Measurements from ENCODE around the gene SDHC. TPM values are rescaled to one million over a fixed set of nuclear protein-coding genes. Genes with fewer than 3 reads are reported as not detected.

The SDHC gene
- total and polyA plus RNA-seq, 5 donors: 167 to 275 (median 242) TPM

- Histone ChIP-seq H3K4me1 (ENCODE audit: control insufficient read depth, insufficient read depth, low read length) (peaks cover 2% of the 10 kb centered on the region), H3K27ac (ENCODE audit: low read length) (no peak overlapping the region), H3K9me3 (ENCODE audit: control insufficient read depth, low read length) (no peaks in the 10 kb centered on the region), H3K27me3 (ENCODE audit: control insufficient read depth, insufficient read depth) (no peaks in the 10 kb centered on the region), H3K4me3 (ENCODE audit: low read length) (no peak overlapping the region)
- intact Hi-C loops (cut with DNase I): no loop called here
- DNase-seq (no peak), ATAC-seq (no peak)
- WGBS: 97% methylated on average over 8 of the region's 8 CpGs
Observed at GRCh38 chr1:161357073-161357472, 42.9 kb downstream of the SDHC start.

- Histone ChIP-seq H3K27me3 (ENCODE audit: control insufficient read depth, insufficient read depth) (no peaks in the 10 kb centered on the region), H3K9me3 (ENCODE audit: control insufficient read depth, low read length) (no peaks in the 10 kb centered on the region), H3K27ac (ENCODE audit: low read length) (peak overlapping the region; percentile 27), H3K4me1 (ENCODE audit: control insufficient read depth, insufficient read depth, low read length) (peaks cover 2% of the 10 kb centered on the region), H3K4me3 (ENCODE audit: low read length) (no peak overlapping the region)
- ATAC-seq (peak; percentile 36 to 49), DNase-seq (no peak)
- intact Hi-C loops (cut with DNase I): no loop called here
Observed at GRCh38 chr1:161359291-161359690, 45.1 kb downstream of the SDHC start.

GRCh38 chr1:161364332-161364731 lies 50.2 kb downstream of the SDHC start:
- no peaks in the 10 kb centered on the region for H3K9me3 ChIP-seq (ENCODE audit: control insufficient read depth, low read length)
- no peak overlapping the region for H3K27ac ChIP-seq (ENCODE audit: low read length)
- H3K4me3 ChIP-seq (ENCODE audit: low read length): no peak overlapping the region
- ATAC-seq: no peak
- DNase-seq: no peak
- H3K4me1 ChIP-seq (ENCODE audit: control insufficient read depth, insufficient read depth, low read length): peaks cover 2% of the 10 kb centered on the region
- intact Hi-C loops (cut with DNase I): no loop called here
- H3K27me3 ChIP-seq (ENCODE audit: control insufficient read depth, insufficient read depth): no peaks in the 10 kb centered on the region

GRCh38 chr1:161365207-161365606 lies 51.0 kb downstream of the SDHC start:
- DNase-seq (no peak), ATAC-seq (no peak)
- Histone ChIP-seq H3K27me3 (ENCODE audit: control insufficient read depth, insufficient read depth) (no peaks in the 10 kb centered on the region), H3K9me3 (ENCODE audit: control insufficient read depth, low read length) (no peaks in the 10 kb centered on the region), H3K27ac (ENCODE audit: low read length) (no peak overlapping the region), H3K4me1 (ENCODE audit: control insufficient read depth, insufficient read depth, low read length) (no peaks in the 10 kb centered on the region), H3K4me3 (ENCODE audit: low read length) (no peak overlapping the region)
- intact Hi-C loops (cut with DNase I): no loop called here

GRCh38 chr1:161367684-161368400 lies 53.7 kb downstream of the SDHC start, which contains the start of gene CFAP126:
CFAP126 (minus strand) TSS chr1:161367876; CDS start chr1:161367868, 8 bp downstream.
- WGBS: 24% methylated on average over 6 of the region's 6 CpGs
- Histone ChIP-seq H3K27me3 (ENCODE audit: control insufficient read depth, insufficient read depth) (no peaks in the 10 kb centered on the region), H3K4me1 (ENCODE audit: control insufficient read depth, insufficient read depth, low read length) (no peaks in the 10 kb centered on the region), H3K9me3 (ENCODE audit: control insufficient read depth, low read length) (no peaks in the 10 kb centered on the region), H3K27ac (ENCODE audit: low read length) (no peak within 1 kb of the TSS), H3K4me3 (ENCODE audit: low read length) (no peak within 1 kb of the TSS)
- intact Hi-C loops (cut with DNase I): no loop called here
- DNase-seq (peak; percentile 69 to 84 (median 82)), ATAC-seq (peak; percentile 95)

- Histone ChIP-seq H3K4me1 (ENCODE audit: control insufficient read depth, insufficient read depth, low read length) (no peaks in the 10 kb centered on the region), H3K27ac (ENCODE audit: low read length) (no peak overlapping the region), H3K9me3 (ENCODE audit: control insufficient read depth, low read length) (no peaks in the 10 kb centered on the region), H3K4me3 (ENCODE audit: low read length) (no peak overlapping the region), H3K27me3 (ENCODE audit: control insufficient read depth, insufficient read depth) (no peaks in the 10 kb centered on the region)
- intact Hi-C loops (cut with DNase I): no loop called here
- DNase-seq (no peak), ATAC-seq (no peak)
Observed at GRCh38 chr1:161373442-161373841, 59.3 kb downstream of the SDHC start.

GRCh38 chr1:161374373-161374772 lies 60.2 kb downstream of the SDHC start:
- H3K9me3 ChIP-seq (ENCODE audit: control insufficient read depth, low read length): no peaks in the 10 kb centered on the region
- no peaks in the 10 kb centered on the region for H3K4me1 ChIP-seq (ENCODE audit: control insufficient read depth, insufficient read depth, low read length)
- ATAC-seq: no peak
- WGBS: 45% methylated on average over 2 of the region's 2 CpGs
- intact Hi-C loops (cut with DNase I): no loop called here
- no peak overlapping the region for H3K27ac ChIP-seq (ENCODE audit: low read length)
- DNase-seq: no peak
- no peak overlapping the region for H3K4me3 ChIP-seq (ENCODE audit: low read length)
- H3K27me3 ChIP-seq (ENCODE audit: control insufficient read depth, insufficient read depth): no peaks in the 10 kb centered on the region

GRCh38 chr1:161378014-161378413 lies 63.8 kb downstream of the SDHC start:
- no peak overlapping the region for H3K27ac ChIP-seq (ENCODE audit: low read length)
- no peak overlapping the region for H3K4me3 ChIP-seq (ENCODE audit: low read length)
- WGBS: 87% methylated on average over 5 of the region's 5 CpGs
- H3K4me1 ChIP-seq (ENCODE audit: control insufficient read depth, insufficient read depth, low read length): no peaks in the 10 kb centered on the region
- DNase-seq (no peak), ATAC-seq (no peak)
- intact Hi-C loops (cut with DNase I): no loop called here
- no peaks in the 10 kb centered on the region for H3K27me3 ChIP-seq (ENCODE audit: control insufficient read depth, insufficient read depth)
- no peaks in the 10 kb centered on the region for H3K9me3 ChIP-seq (ENCODE audit: control insufficient read depth, low read length)

GRCh38 chr1:161379071-161379470 lies 64.9 kb downstream of the SDHC start:
- DNase-seq (peak in 2 of 3 donors; percentile 46 to 72), ATAC-seq (peak; percentile 25 to 47)
- H3K4me3 ChIP-seq (ENCODE audit: low read length): no peak overlapping the region
- no peaks in the 10 kb centered on the region for H3K9me3 ChIP-seq (ENCODE audit: control insufficient read depth, low read length)
- H3K27ac ChIP-seq (ENCODE audit: low read length): no peak overlapping the region
- H3K4me1 ChIP-seq (ENCODE audit: control insufficient read depth, insufficient read depth, low read length): no peaks in the 10 kb centered on the region
- no peaks in the 10 kb centered on the region for H3K27me3 ChIP-seq (ENCODE audit: control insufficient read depth, insufficient read depth)
- WGBS: 71% methylated on average over 18 of the region's 18 CpGs
- intact Hi-C loops (cut with DNase I): no loop called here

- no peak overlapping the region for H3K4me3 ChIP-seq (ENCODE audit: low read length)
- no peaks in the 10 kb centered on the region for H3K27me3 ChIP-seq (ENCODE audit: control insufficient read depth, insufficient read depth)
- WGBS: 56% methylated on average over 6 of the region's 6 CpGs
- no peak overlapping the region for H3K27ac ChIP-seq (ENCODE audit: low read length)
- ATAC-seq: no peak
- DNase-seq: no peak
- H3K4me1 ChIP-seq (ENCODE audit: control insufficient read depth, insufficient read depth, low read length): no peaks in the 10 kb centered on the region
- H3K9me3 ChIP-seq (ENCODE audit: control insufficient read depth, low read length): no peaks in the 10 kb centered on the region
- intact Hi-C loops (cut with DNase I): loop anchor here in 3 of 4 donors (5.0 to 10.0 kb wide), 2 partner anchors 154 to 187 kb away; partner anchors contain the start of genes TOMM40L (in 3 of the 3) and ADAMTS4 (in 1 of the 3)
Observed at GRCh38 chr1:161381707-161382106, 67.5 kb downstream of the SDHC start.

- ATAC-seq: peak; percentile 81 to 90
- Histone ChIP-seq H3K27ac (ENCODE audit: low read length) (no peak overlapping the region), H3K9me3 (ENCODE audit: control insufficient read depth, low read length) (no peaks in the 10 kb centered on the region), H3K4me1 (ENCODE audit: control insufficient read depth, insufficient read depth, low read length) (no peaks in the 10 kb centered on the region), H3K4me3 (ENCODE audit: low read length) (no peak overlapping the region), H3K27me3 (ENCODE audit: control insufficient read depth, insufficient read depth) (no peaks in the 10 kb centered on the region)
- intact Hi-C loops (cut with DNase I): loop anchor here in 3 of 4 donors (5.0 to 10.0 kb wide), 2 partner anchors 155 to 188 kb away; partner anchors contain the start of genes TOMM40L (in 3 of the 3) and ADAMTS4 (in 1 of the 3)
- WGBS: 25% methylated on average over 4 of the region's 4 CpGs
- DNase-seq: peak in 1 of 3 donors; percentile 31
Observed at GRCh38 chr1:161382214-161383019, 68.2 kb downstream of the SDHC start.

Measured in right cardiac atrium (tissue), 5 donors.